Esophagus (tissue), 2 donors: ENCODE measurements around the gene HCRT. TPM values are rescaled to one million over a fixed set of nuclear protein-coding genes. Genes with fewer than 3 reads are reported as not detected.
"Not testable (repeated sequence)": the region's sequence is repeated elsewhere in the genome, so short reads cannot be mapped to it uniquely, and the experiment has no call there.

Experiments used
- H3K27ac ChIP-seq, 2 donors: one replicate each; pipeline ENCODE4 v1.5.1; 2013; ENCODE audit warnings: low read depth in 2 of 2, mild to moderate bottlenecking in 2 of 2, inconsistent platforms in 1 of 2, low read length in 1 of 2, moderate library complexity in 1 of 2
- H3K27me3 ChIP-seq, 2 donors: one replicate each; pipeline ENCODE4 v1.6.1; 2013; ENCODE audit warnings: low read length in 2 of 2, control low read depth in 1 of 2, mild to moderate bottlenecking in 1 of 2; ENCODE audit not compliant: insufficient read depth in 2 of 2, control insufficient read depth in 1 of 2
- H3K36me3 ChIP-seq, 2 donors: one replicate each; pipeline ENCODE4 v1.6.1; 2013; ENCODE audit warnings: low read length in 1 of 2; ENCODE audit not compliant: control insufficient read depth in 2 of 2, insufficient read depth in 2 of 2
- H3K4me1 ChIP-seq, 2 donors: one replicate each; pipeline ENCODE4 v1.6.1; 2013; ENCODE audit warnings: low read length in 1 of 2; ENCODE audit not compliant: control insufficient read depth in 2 of 2, insufficient read depth in 2 of 2
- H3K4me3 ChIP-seq, 2 donors: one replicate each; pipeline ENCODE4 v1.5.1; 2013; ENCODE audit warnings: low read length in 2 of 2, mild to moderate bottlenecking in 2 of 2, low read depth in 1 of 2, moderate library complexity in 1 of 2
- H3K9me3 ChIP-seq, 2 donors: one replicate each; pipeline ENCODE4 v1.6.1; 2013; ENCODE audit warnings: mild to moderate bottlenecking in 2 of 2, low read depth in 1 of 2, low read length in 1 of 2, moderate library complexity in 1 of 2; ENCODE audit not compliant: control insufficient read depth in 2 of 2, insufficient read depth in 1 of 2
- WGBS, 2 donors: extraction: QIAGEN DNeasy Blood & Tissue Kit; methylation state at CpG; one replicate each; pipeline ENCODE4 v1.1.7; 2013; 5-methylcytosine and 5-hydroxymethylcytosine counted together
- polyA plus RNA-seq, 2 donors: library from polyadenylated mRNA; stranded (reverse); fragments of 200-250 nt; gene quantifications; one replicate each; pipeline ENCODE4 v1.2.3, GENCODE V29; 2013
- donor health status: healthy with polysubstance abuse.
- donor health status: Bipolar disorder and iron deficiency.

HCRT gene, protein sequence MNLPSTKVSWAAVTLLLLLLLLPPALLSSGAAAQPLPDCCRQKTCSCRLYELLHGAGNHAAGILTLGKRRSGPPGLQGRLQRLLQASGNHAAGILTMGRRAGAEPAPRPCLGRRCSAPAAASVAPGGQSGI
- not detected for polyA plus RNA-seq

DNA sequence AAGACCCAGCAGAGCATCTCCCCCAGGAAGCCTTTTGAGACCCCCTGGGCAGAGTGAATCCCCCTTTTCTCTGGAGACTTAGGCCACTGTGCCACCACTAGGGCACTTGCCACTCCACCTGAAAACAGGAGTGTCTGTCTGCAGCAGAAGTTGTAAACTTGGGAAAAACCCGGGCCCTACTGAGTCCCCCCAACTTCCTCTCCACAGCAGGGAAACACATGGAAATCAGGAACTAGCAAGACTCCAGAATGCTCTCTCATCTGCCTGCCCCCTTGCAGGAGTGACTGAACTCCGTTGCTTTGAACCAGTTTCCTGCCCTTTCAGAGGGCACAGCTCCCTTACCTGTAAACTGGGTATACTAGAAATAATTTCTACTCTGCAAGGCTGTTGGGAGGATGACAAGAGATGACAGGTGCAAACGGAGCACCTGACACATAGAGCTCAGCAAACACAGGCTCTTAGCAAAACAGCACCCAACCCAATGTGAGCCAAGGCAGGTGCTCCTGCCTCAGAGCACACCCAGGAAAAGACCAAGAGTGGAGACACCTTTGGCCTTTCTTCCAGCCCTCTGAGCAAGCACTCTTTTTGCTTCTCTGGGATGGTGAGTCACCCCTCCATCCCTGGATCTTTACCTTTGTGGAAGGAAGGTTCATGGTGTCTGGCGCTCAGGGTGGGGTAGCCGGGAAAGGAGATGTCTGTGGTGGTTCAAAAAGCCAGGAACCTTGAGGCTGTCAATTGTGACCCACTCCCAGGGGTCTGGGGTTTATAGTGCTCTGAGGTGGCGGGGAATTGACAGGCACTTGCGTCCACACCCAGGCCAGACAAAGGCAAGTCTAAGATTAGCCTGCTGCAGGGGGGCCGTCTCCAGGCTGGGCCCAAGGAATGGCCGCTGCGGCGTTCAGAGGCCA lies at the start of gene HCRT:
TSS of gene HCRT (minus strand) at position 740 of the 908 bp plus-strand sequence. CDS start at position 653, 87 bp downstream.
- H3K27ac ChIP-seq = no peak within 1 kb of the TSS
- 62 to 74% methylated on average over 11 of the region's 11 CpGs for WGBS, 2 donors
- no peaks in the 10 kb centered on the region for H3K9me3 ChIP-seq
- H3K27me3 ChIP-seq = peaks cover 0 to 2% of the 10 kb centered on the region in 2 donors
- peaks cover 7 to 12% of the 10 kb centered on the region in 2 donors for H3K4me1 ChIP-seq
- H3K4me3 ChIP-seq = peak within 1 kb of the TSS; percentile 29 to 36
- no peaks in the 10 kb centered on the region for H3K36me3 ChIP-seq

DNA sequence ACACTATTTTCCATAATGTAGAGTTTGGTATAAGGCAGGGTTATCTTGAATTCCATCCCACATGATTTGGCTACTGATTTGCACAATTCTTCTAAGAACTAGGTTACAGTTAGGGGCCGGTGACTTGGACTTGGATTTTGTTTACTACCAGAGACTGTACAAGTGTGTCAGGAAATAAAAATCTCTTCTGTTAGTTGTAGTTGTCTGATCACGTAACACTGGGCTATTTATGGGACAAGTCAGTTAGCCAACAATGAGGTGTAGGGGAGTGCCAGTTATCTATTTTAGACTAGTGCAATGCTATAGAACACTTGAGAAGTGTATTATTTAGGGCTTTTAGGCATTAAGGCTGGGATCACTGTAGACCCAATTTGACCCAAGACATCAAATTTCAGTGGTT lies 48.7 kb upstream of the HCRT start:
- WGBS, 2 donors = 75 to 76% methylated on average over 2 of the region's 2 CpGs
- Histone ChIP-seq H3K9me3 (no peaks in the 10 kb centered on the region), H3K4me1 (no peaks in the 10 kb centered on the region), H3K4me3 (no peak overlapping the region), H3K27ac (no peak overlapping the region), H3K27me3 (no peaks in the 10 kb centered on the region), H3K36me3 (no peaks in the 10 kb centered on the region)

DNA sequence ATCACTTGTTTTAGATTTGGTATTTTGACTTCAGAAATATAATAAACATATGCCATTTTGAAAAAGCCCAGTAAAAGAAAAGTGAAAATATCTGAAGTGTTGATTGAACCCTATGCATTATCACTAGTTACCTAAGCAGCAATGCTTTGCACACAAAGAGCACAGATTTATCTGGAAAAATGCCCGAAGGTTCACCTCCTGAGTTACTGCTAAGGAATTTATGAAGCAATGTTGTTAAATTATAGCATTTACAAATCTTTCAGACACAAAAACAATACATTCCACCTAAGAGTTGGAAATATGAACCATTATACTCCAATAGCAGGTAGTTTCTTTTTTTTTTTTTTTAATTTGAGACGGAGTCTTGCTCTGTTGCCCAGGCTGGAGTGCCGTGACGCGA lies 47.9 kb upstream of the HCRT start:
- 91 to 94% methylated on average over 5 of the region's 5 CpGs for WGBS, 2 donors
- H3K27ac ChIP-seq = no peak overlapping the region
- H3K4me1 ChIP-seq = peaks cover 0 to 2% of the 10 kb centered on the region in 2 donors
- no peaks in the 10 kb centered on the region for H3K36me3 ChIP-seq
- no peak overlapping the region for H3K4me3 ChIP-seq
- H3K9me3 ChIP-seq = no peaks in the 10 kb centered on the region
- H3K27me3 ChIP-seq = no peaks in the 10 kb centered on the region

DNA sequence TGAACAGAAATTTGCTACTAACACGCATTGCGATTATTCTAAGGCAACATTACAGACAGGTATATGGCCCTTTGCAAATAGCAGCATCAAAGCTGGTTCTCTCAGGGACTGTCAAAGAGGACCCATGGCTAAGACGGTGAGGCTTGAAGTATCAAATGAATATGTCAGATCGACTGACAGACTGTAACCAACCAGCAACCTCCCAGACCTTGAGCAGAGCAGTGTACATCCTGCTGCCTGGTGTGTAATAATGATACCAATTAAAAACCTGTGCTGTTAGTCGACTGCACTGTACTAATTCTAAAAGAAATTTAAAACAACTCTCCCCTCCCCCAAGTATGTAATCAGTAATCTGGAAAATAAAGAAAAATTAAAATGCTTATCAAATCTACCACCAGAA lies 45.0 kb upstream of the HCRT start:
- H3K27ac ChIP-seq = no peak overlapping the region
- no peaks in the 10 kb centered on the region for H3K36me3 ChIP-seq
- WGBS, 2 donors = 84% methylated on average over 5 of the region's 5 CpGs
- H3K4me1 ChIP-seq = peaks cover 0 to 2% of the 10 kb centered on the region in 2 donors
- H3K27me3 ChIP-seq = no peaks in the 10 kb centered on the region
- no peak overlapping the region for H3K4me3 ChIP-seq
- H3K9me3 ChIP-seq = no peaks in the 10 kb centered on the region

DNA sequence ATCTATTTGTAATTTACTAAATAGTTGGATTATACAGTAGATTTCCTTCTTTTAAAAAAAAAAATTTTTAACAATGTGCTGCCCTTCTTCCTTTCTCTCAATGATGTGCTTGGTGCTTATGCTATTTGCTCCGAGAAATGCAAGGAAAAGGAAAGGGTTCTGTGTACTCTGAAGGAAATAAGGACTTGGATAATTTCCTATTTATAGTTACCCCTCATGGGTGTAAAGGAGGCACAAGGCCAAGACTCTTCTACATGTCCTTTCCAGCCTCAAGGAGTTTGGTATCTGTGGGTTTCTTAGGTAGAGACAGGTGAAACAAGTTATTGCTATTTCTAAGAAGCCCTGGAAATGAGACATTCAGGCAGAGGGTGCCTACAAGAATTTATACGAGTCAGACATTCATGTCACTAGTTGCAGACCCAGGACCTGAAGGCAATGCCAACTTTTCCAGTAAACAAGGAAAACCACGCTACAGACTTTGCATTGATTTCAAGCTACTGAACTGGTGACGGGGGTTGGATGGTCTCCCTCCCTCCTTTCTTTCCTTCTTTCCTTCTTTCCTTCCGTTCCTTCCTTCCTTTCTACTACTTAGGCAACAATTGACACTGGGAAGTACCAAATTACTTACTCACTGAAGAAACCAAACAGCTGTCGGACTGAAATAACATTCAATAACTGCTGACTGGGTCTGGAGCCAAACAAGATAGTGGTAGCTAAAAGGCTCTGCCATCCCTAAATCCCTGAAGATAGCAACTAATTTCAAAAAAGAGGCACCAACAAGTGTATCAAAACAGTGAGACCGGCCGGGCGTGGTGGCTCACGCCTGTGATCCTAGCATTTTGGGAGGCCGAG lies 42.8 kb upstream of the HCRT start:
- no peak overlapping the region for H3K4me3 ChIP-seq
- H3K27ac ChIP-seq = no peak overlapping the region
- H3K36me3 ChIP-seq = peaks cover 0 to 15% of the 10 kb centered on the region in 2 donors
- H3K27me3 ChIP-seq = no peaks in the 10 kb centered on the region
- WGBS, 2 donors = 68 to 73% methylated on average over 11 of the region's 11 CpGs
- H3K4me1 ChIP-seq = peaks cover 0 to 2% of the 10 kb centered on the region in 2 donors
- H3K9me3 ChIP-seq = no peaks in the 10 kb centered on the region

DNA sequence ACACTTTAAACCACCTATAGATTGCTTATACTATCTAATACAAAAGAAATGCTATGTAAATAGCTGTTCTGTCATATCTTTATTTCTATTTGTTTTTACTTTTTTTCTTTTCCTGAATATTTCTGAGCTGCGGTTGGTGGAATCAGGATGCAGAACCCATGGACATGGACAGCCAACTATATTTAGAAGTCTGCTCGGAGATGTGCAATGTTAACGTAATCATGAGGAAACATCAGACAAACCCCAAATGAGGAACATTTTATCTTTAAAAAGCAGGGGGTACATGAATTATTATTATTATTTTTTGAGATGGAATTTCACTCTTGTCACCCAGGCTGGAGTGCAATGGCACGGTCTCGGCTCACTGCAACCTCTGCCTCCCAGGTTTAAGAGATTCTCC lies 40.4 kb upstream of the HCRT start:
- H3K27me3 ChIP-seq = no peaks in the 10 kb centered on the region
- no peak overlapping the region for H3K27ac ChIP-seq
- H3K9me3 ChIP-seq = peaks cover 0 to 3% of the 10 kb centered on the region in 2 donors
- H3K4me3 ChIP-seq = no peak overlapping the region
- peaks cover 0 to 2% of the 10 kb centered on the region in 2 donors for H3K4me1 ChIP-seq
- peaks cover 0 to 20% of the 10 kb centered on the region in 2 donors for H3K36me3 ChIP-seq
- WGBS, 2 donors = 92 to 94% methylated on average over 5 of the region's 5 CpGs

DNA sequence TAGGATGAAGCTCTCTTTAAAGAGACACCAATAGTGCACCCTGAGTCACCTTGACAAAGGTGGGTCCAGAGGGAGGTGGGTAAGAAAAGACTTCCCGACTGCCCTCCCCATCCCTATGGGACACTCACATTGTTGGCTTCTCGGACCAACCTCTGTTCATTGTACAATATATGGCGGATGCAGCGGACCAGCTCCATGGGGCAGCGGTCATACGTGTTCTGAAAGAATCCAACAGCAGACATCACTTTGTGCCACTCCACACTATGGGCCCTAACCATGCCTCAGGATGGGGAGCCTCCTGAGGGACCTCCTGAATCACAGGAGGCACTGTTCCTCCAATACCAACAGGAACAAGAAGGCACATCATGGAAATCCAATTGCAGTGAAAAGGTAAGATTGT lies 39.4 kb upstream of the HCRT start:
- Histone ChIP-seq H3K36me3 (peaks cover 0 to 20% of the 10 kb centered on the region in 2 donors), H3K9me3 (peaks cover 0 to 3% of the 10 kb centered on the region in 2 donors), H3K27me3 (no peaks in the 10 kb centered on the region), H3K27ac (no peak overlapping the region), H3K4me1 (peaks cover 0 to 2% of the 10 kb centered on the region in 2 donors), H3K4me3 (no peak overlapping the region)
- WGBS, 2 donors = 97% methylated on average over 6 of the region's 6 CpGs

DNA sequence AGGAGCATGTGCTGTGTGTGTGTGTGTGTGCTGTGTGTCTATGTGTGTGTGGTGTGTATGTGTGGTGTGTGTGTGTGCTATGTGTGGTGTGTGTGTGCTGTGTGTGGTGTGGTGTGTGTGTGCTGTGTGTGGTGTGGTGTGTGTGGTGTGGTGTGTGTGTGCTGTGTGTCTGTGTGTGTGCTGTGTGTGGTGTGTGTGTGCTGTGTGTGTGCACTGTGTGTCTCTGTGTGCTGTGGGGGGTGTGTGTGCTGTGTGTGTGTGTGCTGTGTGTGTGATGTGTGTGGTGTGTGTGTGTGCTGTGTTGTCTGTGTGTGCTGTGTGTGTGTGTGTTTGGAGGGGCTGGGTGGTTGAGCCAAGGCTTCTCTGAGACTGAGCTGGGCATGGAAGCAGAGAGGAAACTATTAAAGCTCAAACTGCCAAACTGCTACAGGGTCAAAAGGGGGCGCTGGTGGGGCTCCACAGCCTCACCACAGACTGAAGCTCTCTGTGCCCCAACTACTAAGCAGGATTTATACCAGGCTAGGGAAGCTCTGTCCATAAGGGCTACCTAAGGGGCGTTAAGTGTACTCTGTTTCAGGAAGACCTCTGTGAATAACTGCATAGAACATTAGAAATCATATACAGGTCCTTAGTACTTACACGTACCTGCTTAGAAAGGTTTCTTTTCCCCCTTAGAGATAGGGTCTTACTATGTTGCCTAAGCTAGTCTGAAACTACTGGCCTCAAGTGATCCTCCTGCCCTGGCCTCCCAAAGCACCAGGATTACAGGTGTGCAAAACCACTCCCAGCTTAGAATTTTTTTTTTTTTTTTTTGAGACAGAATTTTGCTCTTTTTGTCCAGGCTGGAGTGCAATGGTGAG lies 36.9 kb upstream of the HCRT start:
- WGBS, 2 donors = 57% methylated on average over 3 of the region's 3 CpGs
- Histone ChIP-seq H3K4me3 (no peak overlapping the region), H3K36me3 (peaks cover 5 to 29% of the 10 kb centered on the region in 2 donors), H3K4me1 (no peaks in the 10 kb centered on the region), H3K9me3 (peaks cover 0 to 3% of the 10 kb centered on the region in 2 donors), H3K27me3 (no peaks in the 10 kb centered on the region), H3K27ac (no peak overlapping the region)

DNA sequence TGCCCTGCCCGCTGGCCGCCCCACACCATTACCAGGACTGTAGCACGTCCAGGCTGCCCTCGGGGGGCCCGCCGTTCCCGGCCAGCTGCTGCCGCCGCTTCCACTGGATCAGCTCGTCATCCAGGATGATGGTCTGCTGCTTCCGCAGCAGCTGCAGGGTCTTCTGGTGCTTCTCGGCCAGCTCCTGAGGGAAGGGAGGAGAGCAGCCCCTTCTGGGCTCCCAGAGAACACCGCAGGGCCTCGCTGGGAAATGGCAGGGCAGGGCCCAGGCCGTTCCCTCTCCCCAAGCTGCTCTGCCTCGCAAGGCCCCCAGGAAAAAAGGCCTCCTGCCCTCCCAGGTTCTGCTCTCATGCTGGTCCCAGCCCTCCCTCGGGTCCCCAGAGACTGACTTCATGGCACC lies 34.0 kb upstream of the HCRT start:
- H3K4me3 ChIP-seq, H3K27me3 ChIP-seq, H3K27ac ChIP-seq, H3K9me3 ChIP-seq, H3K4me1 ChIP-seq: not testable (repeated sequence)
- WGBS, 2 donors = 97% methylated on average over 3 of the region's 17 CpGs; no CpG with 5 or more reads in 1 of the 2 donors
- H3K36me3 ChIP-seq = peaks cover 8 to 25% of the 10 kb centered on the region in 2 donors
